HCT116 (cell line): ENCODE results near the gene SEMA6A. TPM values are rescaled to one million over a fixed set of nuclear protein-coding genes. Genes with fewer than 3 reads are reported as not detected.

Source experiments
- ATAC-seq: fragments of 200-7000 bp; cut with Tn5 transposase; 2 replicates; pipeline ENCODE4 v1.9.1; 2020; ENCODE audit warnings: mild to moderate bottlenecking, moderate library complexity
- BruUV-seq: library from RNA; stranded (reverse); fragments of 400-500 nt; replicated peaks from 2 replicates; lab custom pipeline; 2021; lab: Mats Ljungman, UMichigan
- CTCF ChIA-PET: fragments of 300-600 bp; sonication (Branson Sonifier 250); formaldehyde crosslinking; loops from one replicate; lab custom pipeline; 2021; ENCODE audit warnings: antibody characterized with exemption; lab: Charles Lee
- POLR2A ChIA-PET: fragments of 300-600, 350-600 bp; sonication (Branson Sonifier 250); formaldehyde crosslinking; loops from one replicate; lab custom pipeline; 2021; ENCODE audit warnings: antibody characterized with exemption; lab: Charles Lee
- RAD21 ChIA-PET, 2 experiments: fragments of 300-600 bp; sonication (Branson Sonifier 250); formaldehyde crosslinking; loops; one replicate each; lab custom pipeline; 2023; ENCODE audit warnings: low total read pairs in 2 of 2; ENCODE audit not compliant: uncharacterized antibody in 2 of 2, unreplicated experiment in 2 of 2, low non-redundant PET in 1 of 2; lab: Charles Lee
- DNase-seq: peaks from one replicate; pipeline ENCODE4 v3.0.0-alpha.2; 2010; ENCODE audit warnings: low read depth, low spot score
- H2AFZ ChIP-seq: fragments of 200-600 bp; shearing (Covaris generic), sonication (generic); 2 replicates; pipeline ENCODE4 v1.6.1; 2017; ENCODE audit warnings: low read depth, mixed run types, mixed read lengths, antibody characterized with exemption, low read length; ENCODE audit not compliant: poor library complexity, severe bottlenecking
- H3K27ac ChIP-seq: 2 replicates; pipeline ENCODE4 v1.5.1; 2012; ENCODE audit warnings: low read depth, low read length
- H3K27me3 ChIP-seq: fragments of 200-600 bp; sonication (generic); 2 replicates; pipeline ENCODE4 v1.6.1; 2016; ENCODE audit warnings: mixed run types, low read length, mixed read lengths; ENCODE audit not compliant: insufficient read depth
- H3K36me3 ChIP-seq, 2 experiments: fragments of 200-500 bp in 1 of 2; fragments of 200-600 bp in 1 of 2; sonication (Bioruptor generic) in 1 of 2; sonication (generic) in 1 of 2; 2 replicates each; pipeline versions ENCODE4 v1.5.1 to v1.6.1; 2014 to 2016; ENCODE audit warnings: low read length in 2 of 2, inconsistent platforms in 1 of 2, mixed read lengths in 1 of 2, mixed run types in 1 of 2; ENCODE audit not compliant: insufficient read depth in 2 of 2, control insufficient read depth in 1 of 2
- H3K4me1 ChIP-seq, 2 experiments: fragments of 200-600 bp in 1 of 2; sonication (generic) in 1 of 2; 2 replicates each; pipeline versions ENCODE4 v1.5.1 to v1.6.1; 2012 to 2017; ENCODE audit warnings: low read length in 2 of 2, inconsistent platforms in 1 of 2, mild to moderate bottlenecking in 1 of 2, mixed read lengths in 1 of 2, mixed run types in 1 of 2, moderate library complexity in 1 of 2; ENCODE audit not compliant: insufficient read depth in 2 of 2, control insufficient read depth in 1 of 2
- H3K4me2 ChIP-seq: fragments of 200-600 bp; sonication (generic); 2 replicates; pipeline ENCODE4 v1.6.1; 2017; ENCODE audit warnings: mixed run types, low read length, mixed read lengths
- H3K4me3 ChIP-seq, 2 experiments: fragments of 200-600 bp in 1 of 2; sonication (generic) in 1 of 2; replicated peaks in 1 of 2; 2 replicates each; pipeline ENCODE4 v1.5.1; 2011 to 2016; ENCODE audit warnings: low read length in 2 of 2, control low read depth in 1 of 2, low read depth in 1 of 2, mild to moderate bottlenecking in 1 of 2, mixed read lengths in 1 of 2, mixed run types in 1 of 2
- H3K79me2 ChIP-seq: fragments of 200-600 bp; sonication (generic); 2 replicates; pipeline ENCODE4 v1.6.1; 2017; ENCODE audit warnings: mild to moderate bottlenecking, mixed run types, low read length, moderate library complexity, mixed read lengths; ENCODE audit not compliant: insufficient read depth
- H3K9ac ChIP-seq: fragments of 200-600 bp; sonication (generic); 2 replicates; pipeline ENCODE4 v1.6.1; 2016; ENCODE audit warnings: low read length, mixed read lengths
- H3K9me2 ChIP-seq: fragments of 200-600 bp; sonication (generic), shearing (Covaris generic); 2 replicates; pipeline ENCODE4 v1.6.1; 2017; ENCODE audit warnings: mixed run types, mild to moderate bottlenecking, moderate library complexity; ENCODE audit not compliant: insufficient read depth
- H3K9me3 ChIP-seq, 2 experiments: fragments of 200-500 bp in 1 of 2; fragments of 200-600 bp in 1 of 2; sonication (Bioruptor generic) in 1 of 2; sonication (generic) in 1 of 2; 2 replicates each; pipeline ENCODE4 v1.6.1; 2014 to 2017; ENCODE audit warnings: low read length in 2 of 2, mixed read lengths in 2 of 2, inconsistent platforms in 1 of 2, low read depth in 1 of 2, mild to moderate bottlenecking in 1 of 2, mixed run types in 1 of 2, moderate library complexity in 1 of 2; ENCODE audit not compliant: control insufficient read depth in 1 of 2, insufficient read depth in 1 of 2
- H4K20me1 ChIP-seq: fragments of 200-600 bp; sonication (generic), shearing (Covaris generic); 2 replicates; pipeline ENCODE4 v1.6.1; 2017; ENCODE audit warnings: mixed run types, mild to moderate bottlenecking, moderate library complexity; ENCODE audit not compliant: insufficient read depth
- CBX3 ChIP-seq: IDR thresholded peaks from 2 replicates; pipeline ENCODE4 v1.6.1; 2012; ENCODE audit warnings: low read depth
- EGR1 ChIP-seq: IDR thresholded peaks from 2 replicates; pipeline ENCODE4 v1.6.1; 2012; ENCODE audit warnings: low read depth
- EZH2 ChIP-seq: fragments of 200-600 bp; sonication (generic); IDR thresholded peaks from 2 replicates; pipeline ENCODE4 v1.6.1; 2017; ENCODE audit warnings: antibody characterized with exemption, mixed run types
- EZH2phosphoT487 ChIP-seq: fragments of 200-600 bp; IDR thresholded peaks from 2 replicates; pipeline ENCODE4 v1.6.1; 2018; ENCODE audit warnings: antibody characterized with exemption, borderline replicate concordance
- POLR2A ChIP-seq: IDR thresholded peaks from 2 replicates; pipeline ENCODE4 v1.7.0; 2011; ENCODE audit warnings: borderline replicate concordance; ENCODE audit not compliant: insufficient read depth, insufficient read length; ENCODE audit errors: extremely low read depth
- POLR2AphosphoS5 ChIP-seq: IDR thresholded peaks from 2 replicates; pipeline ENCODE4 v1.6.1; 2011; ENCODE audit warnings: mild to moderate bottlenecking, low read depth, low read length, moderate library complexity
- RAD21 ChIP-seq: IDR thresholded peaks from 2 replicates; pipeline ENCODE4 v1.6.1; 2012; ENCODE audit warnings: low read depth, mild to moderate bottlenecking
- SP1 ChIP-seq: IDR thresholded peaks from 2 replicates; pipeline ENCODE4 v1.6.1; 2012; ENCODE audit warnings: low read depth
- ZFX ChIP-seq: fragments of 450-650 bp; IDR thresholded peaks from 2 replicates; pipeline ENCODE4 v1.6.1; 2017
- intact Hi-C: fragments of 100-400 bp; cut with micrococcal nuclease; formaldehyde crosslinking; loops from 2 replicates; pipeline ENCODE4 v1.10.0; 2022
- total RNA-seq: library from RNA; stranded (reverse); gene quantifications from one replicate; pipeline ENCODE4 v1.2.1, GENCODE V29; 2021; ENCODE audit not compliant: unreplicated experiment
- TF ChIP-seq, protein P1 (sequence below): IDR thresholded peaks from 2 replicates; pipeline ENCODE4 v1.6.1; 2012
- TF ChIP-seq, protein P2 (sequence below), 3 experiments: fragments of 200-600 bp in 1 of 3; sonication (generic) in 1 of 3; IDR thresholded peaks in 2 of 3; conservative IDR thresholded peaks in 1 of 3; 2 replicates each; pipeline ENCODE4 v1.5.1; 2012 to 2017; ENCODE audit warnings: low read depth in 2 of 3, low read length in 2 of 3, antibody characterized with exemption in 1 of 3, borderline replicate concordance in 1 of 3, control low read depth in 1 of 3, mild to moderate bottlenecking in 1 of 3, mixed read lengths in 1 of 3, mixed run types in 1 of 3, moderate library complexity in 1 of 3; ENCODE audit not compliant: insufficient read depth in 1 of 3
- TF ChIP-seq, protein P3 (sequence below): IDR thresholded peaks from 2 replicates; pipeline ENCODE4 v1.6.1; 2012
- TF ChIP-seq, protein P4 (sequence below): IDR thresholded peaks from 2 replicates; pipeline ENCODE4 v1.6.1; 2011; ENCODE audit warnings: mild to moderate bottlenecking, low read length, moderate library complexity; ENCODE audit not compliant: insufficient replicate concordance; ENCODE audit errors: extremely low read depth

Gene SEMA6A
- total RNA-seq, 1 experiment from 2014 or later = 6.7 TPM

- TF ChIP-seq, protein P1, sequence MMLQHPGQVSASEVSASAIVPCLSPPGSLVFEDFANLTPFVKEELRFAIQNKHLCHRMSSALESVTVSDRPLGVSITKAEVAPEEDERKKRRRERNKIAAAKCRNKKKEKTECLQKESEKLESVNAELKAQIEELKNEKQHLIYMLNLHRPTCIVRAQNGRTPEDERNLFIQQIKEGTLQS = no peak
- TF ChIP-seq ZFX = no peak
- TF ChIP-seq CBX3 = no peak
- no peak for TF ChIP-seq EZH2
- TF ChIP-seq, protein P2, sequence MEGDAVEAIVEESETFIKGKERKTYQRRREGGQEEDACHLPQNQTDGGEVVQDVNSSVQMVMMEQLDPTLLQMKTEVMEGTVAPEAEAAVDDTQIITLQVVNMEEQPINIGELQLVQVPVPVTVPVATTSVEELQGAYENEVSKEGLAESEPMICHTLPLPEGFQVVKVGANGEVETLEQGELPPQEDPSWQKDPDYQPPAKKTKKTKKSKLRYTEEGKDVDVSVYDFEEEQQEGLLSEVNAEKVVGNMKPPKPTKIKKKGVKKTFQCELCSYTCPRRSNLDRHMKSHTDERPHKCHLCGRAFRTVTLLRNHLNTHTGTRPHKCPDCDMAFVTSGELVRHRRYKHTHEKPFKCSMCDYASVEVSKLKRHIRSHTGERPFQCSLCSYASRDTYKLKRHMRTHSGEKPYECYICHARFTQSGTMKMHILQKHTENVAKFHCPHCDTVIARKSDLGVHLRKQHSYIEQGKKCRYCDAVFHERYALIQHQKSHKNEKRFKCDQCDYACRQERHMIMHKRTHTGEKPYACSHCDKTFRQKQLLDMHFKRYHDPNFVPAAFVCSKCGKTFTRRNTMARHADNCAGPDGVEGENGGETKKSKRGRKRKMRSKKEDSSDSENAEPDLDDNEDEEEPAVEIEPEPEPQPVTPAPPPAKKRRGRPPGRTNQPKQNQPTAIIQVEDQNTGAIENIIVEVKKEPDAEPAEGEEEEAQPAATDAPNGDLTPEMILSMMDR (IDR thresholded peaks at IDR 0.05 in 2 of 3, conservative IDR thresholded peaks at IDR 0.05 in 1 of 3; ENCODE audit: borderline replicate concordance in 1 of 3, insufficient read depth in 1 of 3, low read depth in 2 of 3, low read length in 2 of 3) = no peak
Observed at GRCh38 chr5:116550082-116550481, 24.5 kb downstream of the SEMA6A start (continued).

DNA sequence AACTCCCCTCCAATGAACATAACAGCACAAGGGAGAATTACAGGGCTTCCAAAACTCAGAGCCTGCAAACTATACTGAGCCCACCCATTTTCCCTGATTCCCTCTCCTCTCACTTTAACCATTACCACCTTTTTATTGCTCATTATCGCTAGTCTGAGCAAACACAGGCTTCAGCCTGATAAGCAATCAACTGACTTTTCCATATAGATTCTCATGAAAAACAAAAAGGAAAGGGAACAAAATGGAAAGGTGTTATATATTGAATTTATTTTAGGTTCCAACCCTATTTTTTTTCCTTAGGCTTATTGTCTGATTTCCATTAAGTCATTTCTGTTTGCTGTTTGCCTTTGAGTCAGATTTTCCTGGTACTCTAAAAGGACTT lies 27.9 kb downstream of the SEMA6A start:
- BruUV-seq = no TSS peak
- H3K36me3 ChIP-seq = no peaks in the 10 kb centered on the region
- H4K20me1 ChIP-seq = no peaks in the 10 kb centered on the region
- H3K4me2 ChIP-seq = no peak overlapping the region
- no peaks in the 10 kb centered on the region for H3K4me1 ChIP-seq
- TF ChIP-seq, protein P3, sequence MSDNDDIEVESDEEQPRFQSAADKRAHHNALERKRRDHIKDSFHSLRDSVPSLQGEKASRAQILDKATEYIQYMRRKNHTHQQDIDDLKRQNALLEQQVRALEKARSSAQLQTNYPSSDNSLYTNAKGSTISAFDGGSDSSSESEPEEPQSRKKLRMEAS = no peak
- TF ChIP-seq, protein P1 = no peak
- TF ChIP-seq POLR2A (no peak), CBX3 (no peak), POLR2AphosphoS5 (no peak), SP1 (no peak), EZH2 (no peak), EGR1 (no peak), RAD21 (no peak), EZH2phosphoT487 (no peak)
- TF ChIP-seq, protein P2 (IDR thresholded peaks at IDR 0.05 in 2 of 3, conservative IDR thresholded peaks at IDR 0.05 in 1 of 3; ENCODE audit: borderline replicate concordance in 1 of 3, insufficient read depth in 1 of 3, low read depth in 2 of 3, low read length in 2 of 3) = no peak
- TF ChIP-seq, protein P4, sequence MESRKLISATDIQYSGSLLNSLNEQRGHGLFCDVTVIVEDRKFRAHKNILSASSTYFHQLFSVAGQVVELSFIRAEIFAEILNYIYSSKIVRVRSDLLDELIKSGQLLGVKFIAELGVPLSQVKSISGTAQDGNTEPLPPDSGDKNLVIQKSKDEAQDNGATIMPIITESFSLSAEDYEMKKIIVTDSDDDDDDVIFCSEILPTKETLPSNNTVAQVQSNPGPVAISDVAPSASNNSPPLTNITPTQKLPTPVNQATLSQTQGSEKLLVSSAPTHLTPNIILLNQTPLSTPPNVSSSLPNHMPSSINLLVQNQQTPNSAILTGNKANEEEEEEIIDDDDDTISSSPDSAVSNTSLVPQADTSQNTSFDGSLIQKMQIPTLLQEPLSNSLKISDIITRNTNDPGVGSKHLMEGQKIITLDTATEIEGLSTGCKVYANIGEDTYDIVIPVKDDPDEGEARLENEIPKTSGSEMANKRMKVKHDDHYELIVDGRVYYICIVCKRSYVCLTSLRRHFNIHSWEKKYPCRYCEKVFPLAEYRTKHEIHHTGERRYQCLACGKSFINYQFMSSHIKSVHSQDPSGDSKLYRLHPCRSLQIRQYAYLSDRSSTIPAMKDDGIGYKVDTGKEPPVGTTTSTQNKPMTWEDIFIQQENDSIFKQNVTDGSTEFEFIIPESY = no peak
- no peaks in the 10 kb centered on the region for H3K27me3 ChIP-seq
- ChIA-PET POLR2A (no interaction called here), CTCF (no interaction called here), RAD21 (no interaction called here)
- no peak overlapping the region for H3K9ac ChIP-seq
- no peak overlapping the region for H2AFZ ChIP-seq
- H3K79me2 ChIP-seq = no peaks in the 10 kb centered on the region
- no peak for DNase-seq
- no peak overlapping the region for H3K27ac ChIP-seq
- no peak overlapping the region for H3K4me3 ChIP-seq
- no peaks in the 10 kb centered on the region for H3K9me2 ChIP-seq
- peaks cover 8 to 13% of the 10 kb centered on the region in 2 experiments; a peak in 2 of 4 replicates for H3K9me3 ChIP-seq
- no peak for ATAC-seq
- intact Hi-C loops = no loop called here
